ENCODE data around the gene PHLDA3. TPM values are rescaled to one million over a fixed set of nuclear protein-coding genes. Genes with fewer than 3 reads are reported as not detected.

Gene PHLDA3
- total and polyA plus RNA-seq, 2 donors (not counting 3 experiments of a cell fraction or from before 2014, with no cell fraction given), result 21.4 to 29.5 TPM

DNA sequence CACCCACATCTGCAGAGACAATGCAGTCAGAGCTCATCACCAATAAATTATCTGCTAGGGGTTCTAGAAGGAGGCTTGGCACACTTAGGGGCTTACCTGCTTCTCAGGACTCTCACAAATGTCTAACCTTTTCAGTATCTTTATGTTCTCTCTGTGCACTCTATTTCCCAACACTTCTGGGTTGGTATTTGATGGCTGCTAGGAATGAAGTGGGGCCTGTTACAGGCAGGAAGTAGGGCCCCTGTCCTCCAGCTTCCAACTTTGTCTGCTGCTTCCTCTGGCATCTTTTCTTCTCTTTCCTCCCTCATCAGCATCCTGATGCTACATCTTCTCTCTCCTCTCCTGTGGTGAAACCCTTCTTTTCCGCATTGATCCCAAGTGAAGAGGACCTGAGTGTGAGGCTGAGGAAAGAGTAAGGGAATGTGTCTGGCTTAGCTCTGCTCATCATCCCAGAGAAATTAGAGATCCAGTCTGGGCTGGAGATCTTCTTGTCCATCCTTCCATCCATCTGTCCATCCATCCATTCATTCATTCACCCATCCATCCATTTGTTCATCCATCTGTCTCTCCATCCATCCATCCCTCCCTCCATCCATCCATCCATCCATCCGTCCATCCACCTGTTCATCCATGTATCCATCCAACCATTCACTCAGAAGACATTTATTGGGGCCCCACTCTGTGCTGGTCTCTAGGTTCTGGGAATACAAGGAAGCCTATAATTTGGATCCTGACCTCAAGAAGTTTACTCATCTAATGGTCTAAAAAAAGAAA is 40.8 kb upstream of the PHLDA3 start:
- dilution Hi-C loops (cut with MboI; ENCODE audit: extremely low pct_ligation_motif_present, low sequenced_read_pairs), result no loop called here
- POLR2A ChIA-PET, result no interaction called here
- no peak for FAIRE-seq

More for the DNA sequence above, 40.8 kb upstream of the PHLDA3 start:
- Histone ChIP-seq H3K9ac (replicated peaks; ENCODE audit: extremely low read depth, insufficient read depth, low read length) (no peak overlapping the region), H3K4me2 (ENCODE audit: insufficient read depth, low read length) (no peak overlapping the region), H3K79me2 (ENCODE audit: control insufficient read depth, insufficient read depth, low read length) (peaks cover 21% of the 10 kb centered on the region), H3K9me1 (replicated peaks; ENCODE audit: control insufficient read depth, extremely low read depth, insufficient read depth, low read length) (no peaks in the 10 kb centered on the region), H3K27ac (ENCODE audit: insufficient read depth, low read depth, low read length) (no peak overlapping the region), H3K4me3 (replicated peaks in 1 of 3; ENCODE audit: insufficient read depth in 1 of 3, low read depth in 1 of 3, low read length in 3 of 3) (no peak overlapping the region), H2AFZ (ENCODE audit: low read depth, low read length) (no peak overlapping the region), H3K9me3 (replicated peaks; ENCODE audit: control insufficient read depth, insufficient read depth, low read length) (no peaks in the 10 kb centered on the region), H3K4me1 (ENCODE audit: control insufficient read depth, extremely low read depth, insufficient read depth, low read length) (peaks cover 32% of the 10 kb centered on the region), H3K27me3 (ENCODE audit: control insufficient read depth in 2 of 2, insufficient read depth in 2 of 2, low read length in 2 of 2) (no peaks in the 10 kb centered on the region), H3K36me3 (ENCODE audit: control insufficient read depth in 2 of 2, extremely low read depth in 1 of 2, insufficient read depth in 2 of 2, low read length in 2 of 2) (no peaks in the 10 kb centered on the region), H4K20me1 (replicated peaks; ENCODE audit: control insufficient read depth, extremely low read depth, insufficient read depth, low read length) (no peaks in the 10 kb centered on the region)
- CTCF ChIA-PET, result interaction anchor here (1.1 to 26.3 kb wide), 5 partner anchors 19 to 283 kb away, joined by 3 to 1317 read pairs (median 5); partner anchors contain the start of gene PHLDA3
- DNase-seq (ENCODE audit: low read depth, low spot score), result no peak
- intact Hi-C loops (cut with micrococcal nuclease), result no loop called here
- no TSS peak for BruUV-seq (replicated peaks)
- TF ChIP-seq GATA2 (IDR thresholded peaks at IDR 0.05; ENCODE audit: insufficient read depth, insufficient read length, low read depth, low read length) (no peak), POLR2AphosphoS5 (IDR thresholded peaks at IDR 0.05; ENCODE audit: insufficient read depth, low read depth, low read length) (no peak), MYC (IDR thresholded peaks at IDR 0.05; ENCODE audit: low read depth, low read length) (no peak), JUN (IDR thresholded peaks at IDR 0.05; ENCODE audit: borderline replicate concordance, insufficient read depth, insufficient read length, low read depth) (no peak), FOS (IDR thresholded peaks at IDR 0.05; ENCODE audit: borderline replicate concordance, insufficient read depth, low read length) (no peak), POLR2A (IDR thresholded peaks at IDR 0.05; ENCODE audit: low read depth, low read length) (no peak), EZH2 (IDR thresholded peaks at IDR 0.05; ENCODE audit: borderline replicate concordance, low read depth, low read length, severe bottlenecking) (no peak)
- TF ChIP-seq, protein P1, sequence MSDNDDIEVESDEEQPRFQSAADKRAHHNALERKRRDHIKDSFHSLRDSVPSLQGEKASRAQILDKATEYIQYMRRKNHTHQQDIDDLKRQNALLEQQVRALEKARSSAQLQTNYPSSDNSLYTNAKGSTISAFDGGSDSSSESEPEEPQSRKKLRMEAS (IDR thresholded peaks at IDR 0.05; ENCODE audit: insufficient read depth, insufficient read length), result no peak
- TF ChIP-seq, protein P2, sequence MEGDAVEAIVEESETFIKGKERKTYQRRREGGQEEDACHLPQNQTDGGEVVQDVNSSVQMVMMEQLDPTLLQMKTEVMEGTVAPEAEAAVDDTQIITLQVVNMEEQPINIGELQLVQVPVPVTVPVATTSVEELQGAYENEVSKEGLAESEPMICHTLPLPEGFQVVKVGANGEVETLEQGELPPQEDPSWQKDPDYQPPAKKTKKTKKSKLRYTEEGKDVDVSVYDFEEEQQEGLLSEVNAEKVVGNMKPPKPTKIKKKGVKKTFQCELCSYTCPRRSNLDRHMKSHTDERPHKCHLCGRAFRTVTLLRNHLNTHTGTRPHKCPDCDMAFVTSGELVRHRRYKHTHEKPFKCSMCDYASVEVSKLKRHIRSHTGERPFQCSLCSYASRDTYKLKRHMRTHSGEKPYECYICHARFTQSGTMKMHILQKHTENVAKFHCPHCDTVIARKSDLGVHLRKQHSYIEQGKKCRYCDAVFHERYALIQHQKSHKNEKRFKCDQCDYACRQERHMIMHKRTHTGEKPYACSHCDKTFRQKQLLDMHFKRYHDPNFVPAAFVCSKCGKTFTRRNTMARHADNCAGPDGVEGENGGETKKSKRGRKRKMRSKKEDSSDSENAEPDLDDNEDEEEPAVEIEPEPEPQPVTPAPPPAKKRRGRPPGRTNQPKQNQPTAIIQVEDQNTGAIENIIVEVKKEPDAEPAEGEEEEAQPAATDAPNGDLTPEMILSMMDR (IDR thresholded peaks at IDR 0.05; ENCODE audit: extremely low read depth in 1 of 2, insufficient read depth in 1 of 2, low read depth in 1 of 2, low read length in 2 of 2), result no peak
